Endothelial cell of umbilical vein (primary cell): ENCODE measurements around the gene ADARB2. TPM values are rescaled to one million over a fixed set of nuclear protein-coding genes. Genes with fewer than 3 reads are reported as not detected.

ENCODE experiments used
- BruUV-seq: library from RNA; stranded (reverse); fragments of 400-500 nt; replicated peaks from 2 replicates; lab custom pipeline; 2021; lab: Mats Ljungman, UMichigan
- CTCF ChIA-PET: fragments of 300-600, 350-600 bp; sonication (Branson Sonifier 250); formaldehyde crosslinking; loops from one replicate; lab custom pipeline; 2021; ENCODE audit warnings: antibody characterized with exemption, inconsistent platforms; lab: Charles Lee
- POLR2A ChIA-PET: fragments of 300-600, 350-600 bp; sonication (Branson Sonifier 250); formaldehyde crosslinking; loops from one replicate; lab custom pipeline; 2021; ENCODE audit warnings: antibody characterized with exemption, inconsistent platforms; lab: Charles Lee
- DNase-seq: peaks from one replicate; pipeline ENCODE4 v3.0.0-alpha.2; 2011; ENCODE audit warnings: low read depth, low spot score
- FAIRE-seq: peaks from 2 replicates; lab custom pipeline; 2011; peaks lifted over from hg19 to GRCh38; lab: Jason Lieb, UNC
- H2AFZ ChIP-seq: 2 replicates; pipeline ENCODE4 v1.6.0; 2012; ENCODE audit warnings: low read depth, low read length, control low read depth, inconsistent platforms
- H3K27ac ChIP-seq: 2 replicates; pipeline ENCODE4 v1.5.1; 2011; ENCODE audit warnings: low read depth, mild to moderate bottlenecking, control low read depth, low read length, moderate library complexity; ENCODE audit not compliant: insufficient read depth
- H3K27me3 ChIP-seq, 2 experiments: 2 replicates each; pipeline versions ENCODE4 v1.6.0 to v1.6.1; 2011; ENCODE audit warnings: low read length in 2 of 2, mixed read lengths in 1 of 2; ENCODE audit not compliant: control insufficient read depth in 2 of 2, insufficient read depth in 2 of 2
- H3K36me3 ChIP-seq, 2 experiments: 2 replicates in 1 of 2; 3 replicates in 1 of 2; pipeline ENCODE4 v1.5.1; 2011; ENCODE audit warnings: low read length in 2 of 2, mild to moderate bottlenecking in 1 of 2, moderate library complexity in 1 of 2; ENCODE audit not compliant: control insufficient read depth in 2 of 2, insufficient read depth in 2 of 2; ENCODE audit errors: extremely low read depth in 1 of 2
- H3K4me1 ChIP-seq: 3 replicates; pipeline ENCODE4 v1.5.1; 2011; ENCODE audit warnings: mild to moderate bottlenecking, low read length; ENCODE audit not compliant: control insufficient read depth, insufficient read depth; ENCODE audit errors: extremely low read depth
- H3K4me2 ChIP-seq: 2 replicates; pipeline ENCODE4 v1.6.1; 2011; ENCODE audit warnings: low read length, control low read depth, mixed read lengths; ENCODE audit not compliant: insufficient read depth
- H3K4me3 ChIP-seq, 3 experiments: fragments of 200-600 bp in 1 of 3; sonication (generic), shearing (Covaris generic) in 1 of 3; replicated peaks in 1 of 3; 2 replicates each; pipeline ENCODE4 v1.5.1; 2011 to 2016; ENCODE audit warnings: control low read depth in 3 of 3, low read length in 3 of 3, mild to moderate bottlenecking in 2 of 3, inconsistent platforms in 1 of 3, low read depth in 1 of 3, moderate library complexity in 1 of 3; ENCODE audit not compliant: insufficient read depth in 1 of 3
- H3K79me2 ChIP-seq: 2 replicates; pipeline ENCODE4 v1.6.0; 2012; ENCODE audit warnings: low read length, inconsistent platforms; ENCODE audit not compliant: control insufficient read depth, insufficient read depth
- H3K9ac ChIP-seq: replicated peaks from 2 replicates; pipeline ENCODE3; 2011; ENCODE audit warnings: low read length, control low read depth; ENCODE audit not compliant: insufficient read depth; ENCODE audit errors: extremely low read depth
- H3K9me1 ChIP-seq: replicated peaks from 3 replicates; pipeline ENCODE4 v1.6.0; 2011; ENCODE audit warnings: mild to moderate bottlenecking, low read length; ENCODE audit not compliant: control insufficient read depth, insufficient read depth; ENCODE audit errors: extremely low read depth
- H3K9me3 ChIP-seq: replicated peaks from 2 replicates; pipeline ENCODE4 v1.5.1; 2012; ENCODE audit warnings: low read length, inconsistent platforms; ENCODE audit not compliant: control insufficient read depth, insufficient read depth
- H4K20me1 ChIP-seq: replicated peaks from 2 replicates; pipeline ENCODE3; 2011; ENCODE audit warnings: mild to moderate bottlenecking, low read length; ENCODE audit not compliant: control insufficient read depth, insufficient read depth; ENCODE audit errors: extremely low read depth
- CTCF ChIP-seq, 2 donors: IDR thresholded peaks; 1 replicate in 1 of 2; 2 replicates in 1 of 2; pipeline ENCODE4 v1.5.1; 2011; ENCODE audit warnings: low read length in 2 of 2, mild to moderate bottlenecking in 2 of 2, moderate library complexity in 2 of 2, control low read depth in 1 of 2, inconsistent platforms in 1 of 2, low read depth in 1 of 2; ENCODE audit not compliant: insufficient read depth in 1 of 2; ENCODE audit errors: extremely low read depth in 1 of 2
- EZH2 ChIP-seq: IDR thresholded peaks from 2 replicates; pipeline ENCODE4 v1.6.1; 2012; ENCODE audit warnings: borderline replicate concordance, low read depth, mild to moderate bottlenecking, moderate library complexity, low read length, inconsistent platforms; ENCODE audit not compliant: severe bottlenecking
- FOS ChIP-seq: IDR thresholded peaks from 2 replicates; pipeline ENCODE4 v1.6.1; 2011; ENCODE audit warnings: mild to moderate bottlenecking, low read length, moderate library complexity, borderline replicate concordance; ENCODE audit not compliant: insufficient read depth
- GATA2 ChIP-seq: IDR thresholded peaks from 2 replicates; pipeline ENCODE4 v1.7.0; 2011; ENCODE audit warnings: low read depth, mild to moderate bottlenecking, moderate library complexity, mixed read lengths, low read length; ENCODE audit not compliant: insufficient read length, insufficient read depth
- JUN ChIP-seq: IDR thresholded peaks from 2 replicates; pipeline ENCODE4 v1.6.1; 2011; ENCODE audit warnings: borderline replicate concordance, low read depth; ENCODE audit not compliant: insufficient read length, insufficient read depth
- MAX ChIP-seq: IDR thresholded peaks from 2 replicates; pipeline ENCODE4 v1.6.1; 2011; ENCODE audit not compliant: insufficient read depth, insufficient read length
- MYC ChIP-seq: IDR thresholded peaks from one replicate; pipeline ENCODE4 v1.6.1; 2011; ENCODE audit warnings: mild to moderate bottlenecking, low read depth, low read length
- POLR2A ChIP-seq: IDR thresholded peaks from 2 replicates; pipeline ENCODE4 v1.6.1; 2012; ENCODE audit warnings: low read depth, mild to moderate bottlenecking, control low read depth, low read length
- POLR2AphosphoS5 ChIP-seq: IDR thresholded peaks from 2 replicates; pipeline ENCODE4 v1.6.1; 2012; ENCODE audit warnings: low read depth, mild to moderate bottlenecking, control low read depth, low read length, moderate library complexity; ENCODE audit not compliant: insufficient read depth
- dilution Hi-C: fragments of 300-500 bp; cut with MboI; formaldehyde crosslinking; loops from one replicate; pipeline ENCODE4 v1.15.0; 2019; ENCODE audit warnings: low sequenced_read_pairs; ENCODE audit not compliant: extremely low pct_ligation_motif_present
- intact Hi-C: fragments of 100-400 bp; cut with micrococcal nuclease; formaldehyde crosslinking; loops from one replicate; pipeline ENCODE4 v1.10.0; 2022
- polyA plus RNA-seq, 4 experiments: library from polyadenylated mRNA; depleted of rRNA in 3 of 4; stranded (reverse) in 3 of 4; unstranded in 1 of 4; fragments of >200 nt; gene quantifications; 2 replicates each; pipeline versions ENCODE4 v1.2.1 to v1.2.3, GENCODE V29; 2011 to 2012; ENCODE audit warnings: missing spikeins in 1 of 4
- total RNA-seq: library from RNA; stranded (reverse); gene quantifications from 2 replicates; pipeline ENCODE4 v1.2.3, GENCODE V29; 2021

The ADARB2 gene
- total and polyA plus RNA-seq, 2 donors (not counting 3 experiments of a cell fraction or from before 2014, with no cell fraction given) = not detected

GRCh38 chr10:1406132-1406966, 331.0 kb downstream of the ADARB2 start:
- Histone ChIP-seq H2AFZ (no peak overlapping the region), H3K9ac (no peak overlapping the region), H3K9me3 (peaks cover 7% of the 10 kb centered on the region), H3K27me3 (no peaks in the 10 kb centered on the region), H3K4me1 (no peaks in the 10 kb centered on the region), H3K36me3 (no peaks in the 10 kb centered on the region), H3K9me1 (no peaks in the 10 kb centered on the region), H4K20me1 (no peaks in the 10 kb centered on the region), H3K27ac (no peak overlapping the region), H3K79me2 (no peaks in the 10 kb centered on the region), H3K4me2 (no peak overlapping the region), H3K4me3 (no peak overlapping the region)
- BruUV-seq = no TSS peak
- intact Hi-C loops = no loop called here
- DNase-seq (no peak), FAIRE-seq (no peak)
- ChIA-PET CTCF (no interaction called here), POLR2A (no interaction called here)
- no peak for TF ChIP-seq MAX
- TF ChIP-seq POLR2AphosphoS5 = no peak
- no peak for TF ChIP-seq GATA2
- TF ChIP-seq MYC = no peak
- no peak for TF ChIP-seq CTCF (IDR thresholded peaks at IDR 0.05; ENCODE audit: extremely low read depth in 1 of 2, insufficient read depth in 1 of 2, low read depth in 1 of 2, low read length in 2 of 2)
- no peak for TF ChIP-seq FOS
- no peak for TF ChIP-seq POLR2A
- TF ChIP-seq EZH2 = no peak
- no peak for TF ChIP-seq JUN
- dilution Hi-C loops = no loop called here
